H9 (cell line): ENCODE data around the gene OPN5. TPM values are rescaled to one million over a fixed set of nuclear protein-coding genes. Genes with fewer than 3 reads are reported as not detected.

Experiments used
- DNase-seq: peaks from one replicate; pipeline ENCODE4 v3.0.0-alpha.2; 2017
- H2AFZ ChIP-seq: one replicate; pipeline ENCODE4 v1.6.1; 2013; ENCODE audit warnings: mild to moderate bottlenecking, low read length, control low read depth, moderate library complexity
- H2AK5ac ChIP-seq: 2 replicates; pipeline ENCODE4 v1.6.1; 2013; ENCODE audit warnings: low read length, control low read depth, mixed read lengths; ENCODE audit not compliant: insufficient read length
- H2BK120ac ChIP-seq: one replicate; pipeline ENCODE4 v1.6.1; 2013; ENCODE audit warnings: low read depth, mild to moderate bottlenecking, low read length, control low read depth, inconsistent platforms; ENCODE audit not compliant: poor library complexity, severe bottlenecking
- H2BK12ac ChIP-seq: 2 replicates; pipeline ENCODE4 v1.6.1; 2013; ENCODE audit warnings: low read length, control low read depth, mixed read lengths, low read depth; ENCODE audit not compliant: insufficient read length
- H2BK15ac ChIP-seq: 2 replicates; pipeline ENCODE4 v1.6.1; 2013; ENCODE audit warnings: low read depth, low read length, control low read depth
- H2BK20ac ChIP-seq: one replicate; pipeline ENCODE4 v1.6.1; 2013; ENCODE audit warnings: low read depth, mild to moderate bottlenecking, low read length, control low read depth, inconsistent platforms; ENCODE audit not compliant: poor library complexity, severe bottlenecking
- H2BK5ac ChIP-seq: 2 replicates; pipeline ENCODE4 v1.6.1; 2013; ENCODE audit warnings: low read length, control low read depth, mixed read lengths; ENCODE audit not compliant: insufficient read length
- H3K14ac ChIP-seq: 2 replicates; pipeline ENCODE4 v1.6.1; 2013; ENCODE audit warnings: low read length, control low read depth; ENCODE audit not compliant: insufficient read depth
- H3K18ac ChIP-seq: 2 replicates; pipeline ENCODE4 v1.6.1; 2013; ENCODE audit warnings: low read depth, mild to moderate bottlenecking, mixed read lengths, low read length, control low read depth; ENCODE audit not compliant: insufficient read length
- H3K23ac ChIP-seq: 2 replicates; pipeline ENCODE4 v1.6.1; 2013; ENCODE audit warnings: low read length, control low read depth, mixed read lengths, low read depth; ENCODE audit not compliant: insufficient read length
- H3K23me2 ChIP-seq: 2 replicates; pipeline ENCODE4 v1.6.1; 2013; ENCODE audit warnings: low read depth, mild to moderate bottlenecking, mixed read lengths, low read length, control low read depth; ENCODE audit not compliant: insufficient read length, poor library complexity, severe bottlenecking
- H3K27ac ChIP-seq: 2 replicates; pipeline ENCODE4 v1.5.1; 2013; ENCODE audit warnings: low read length, control low read depth, mixed read lengths, low read depth; ENCODE audit not compliant: insufficient read length
- H3K27me3 ChIP-seq: 2 replicates; pipeline ENCODE4 v1.6.1; 2013; ENCODE audit warnings: low read length, control low read depth, inconsistent platforms; ENCODE audit not compliant: insufficient read depth
- H3K4ac ChIP-seq: 2 replicates; pipeline ENCODE4 v1.6.1; 2013; ENCODE audit warnings: low read depth, mild to moderate bottlenecking, control low read depth, inconsistent platforms, low read length, moderate library complexity
- H3K4me1 ChIP-seq: 2 replicates; pipeline ENCODE4 v1.6.1; 2013; ENCODE audit warnings: low read length, control low read depth, inconsistent platforms; ENCODE audit not compliant: insufficient read depth
- H3K4me2 ChIP-seq: 2 replicates; pipeline ENCODE4 v1.6.1; 2013; ENCODE audit warnings: low read length, control low read depth, mixed read lengths; ENCODE audit not compliant: insufficient read length, insufficient read depth
- H3K56ac ChIP-seq: 2 replicates; pipeline ENCODE4 v1.6.1; 2013; ENCODE audit warnings: low read depth, mild to moderate bottlenecking, mixed read lengths, low read length, control low read depth; ENCODE audit not compliant: insufficient read length
- H3K79me1 ChIP-seq: 2 replicates; pipeline ENCODE4 v1.6.1; 2013; ENCODE audit warnings: low read depth, mild to moderate bottlenecking, moderate library complexity, low read length, control low read depth, inconsistent platforms; ENCODE audit not compliant: insufficient read depth, poor library complexity, severe bottlenecking
- H3K79me2 ChIP-seq: 2 replicates; pipeline ENCODE4 v1.6.1; 2013; ENCODE audit warnings: low read length, control low read depth, inconsistent platforms; ENCODE audit not compliant: insufficient read depth
- H3K9ac ChIP-seq: 2 replicates; pipeline ENCODE4 v1.6.1; 2013; ENCODE audit warnings: low read length, control low read depth, mixed read lengths; ENCODE audit not compliant: insufficient read length; ENCODE audit errors: extremely low read depth
- H3K9me3 ChIP-seq: one replicate; pipeline ENCODE4 v1.6.1; 2013; ENCODE audit warnings: low read depth, low read length, inconsistent platforms; ENCODE audit not compliant: control insufficient read depth
- H3T11ph ChIP-seq: one replicate; pipeline ENCODE4 v1.6.1; 2013; ENCODE audit warnings: mild to moderate bottlenecking, low read length, control low read depth, inconsistent platforms
- H4K20me1 ChIP-seq: one replicate; pipeline ENCODE4 v1.6.1; 2013; ENCODE audit not compliant: control insufficient read depth, insufficient read length, insufficient read depth
- H4K5ac ChIP-seq: 2 replicates; pipeline ENCODE4 v1.6.1; 2013; ENCODE audit warnings: low read depth, mild to moderate bottlenecking, mixed read lengths, low read length, control low read depth; ENCODE audit not compliant: insufficient read length
- H4K8ac ChIP-seq: replicated peaks from 2 replicates; pipeline ENCODE4 v1.6.1; 2013; ENCODE audit warnings: low read length, control low read depth, mixed read lengths, low read depth; ENCODE audit not compliant: insufficient read length
- H4K91ac ChIP-seq: 2 replicates; pipeline ENCODE4 v1.6.1; 2013; ENCODE audit warnings: low read depth, mild to moderate bottlenecking, moderate library complexity, mixed read lengths, low read length, control low read depth; ENCODE audit not compliant: insufficient read length
- H3K27ac Mint-ChIP-seq, 3 experiments: 2 replicates in 2 of 3; 3 replicates in 1 of 3; pipeline ENCODE4 v1.8.0; 2020 to 2021; ENCODE audit warnings: mixed read lengths in 3 of 3, mild to moderate bottlenecking in 1 of 3, moderate library complexity in 1 of 3
- H3K27me3 Mint-ChIP-seq: 2 replicates; pipeline ENCODE4 v1.8.0; 2021; ENCODE audit warnings: low read depth, mild to moderate bottlenecking, moderate library complexity, mixed read lengths
- H3K36me3 Mint-ChIP-seq, 3 experiments: 2 replicates in 2 of 3; 3 replicates in 1 of 3; pipeline ENCODE4 v1.8.0; 2020 to 2021; ENCODE audit warnings: low read depth in 3 of 3, mixed read lengths in 3 of 3; ENCODE audit not compliant: insufficient read depth in 1 of 3
- H3K4me1 Mint-ChIP-seq, 2 experiments: 2 replicates each; pipeline ENCODE4 v1.8.0; 2020; ENCODE audit warnings: mixed read lengths in 2 of 2
- H3K4me3 Mint-ChIP-seq, 2 experiments: 2 replicates in 1 of 2; 3 replicates in 1 of 2; pipeline ENCODE4 v1.8.0; 2020 to 2021; ENCODE audit warnings: mild to moderate bottlenecking in 2 of 2, mixed read lengths in 2 of 2, moderate library complexity in 1 of 2
- H3K9me3 Mint-ChIP-seq, 2 experiments: 2 replicates in 1 of 2; 3 replicates in 1 of 2; pipeline ENCODE4 v1.8.0; 2020; ENCODE audit warnings: mild to moderate bottlenecking in 2 of 2, mixed read lengths in 2 of 2, moderate library complexity in 1 of 2
- CTCF ChIP-seq: fragments of 200-600 bp; sonication (generic); conservative IDR thresholded peaks from 3 replicates; pipeline ENCODE4 v1.8.0; 2021; ENCODE audit warnings: antibody characterized with exemption, mild to moderate bottlenecking
- WGBS: extraction: QIAGEN DNeasy Blood & Tissue Kit; methylation state at CpG from one replicate; pipeline ENCODE4 v1.1.7; 2013; ENCODE audit warnings: missing lambda C conversion rate, low lambda C conversion rate, mixed read lengths; ENCODE audit not compliant: insufficient read length; ENCODE audit errors: extremely low coverage; 5-methylcytosine and 5-hydroxymethylcytosine counted together
- total RNA-seq: library from RNA; stranded (reverse); gene quantifications from 2 replicates; pipeline ENCODE4 v1.2.1, GENCODE V29; 2021

The OPN5 gene
- total RNA-seq, 1 experiment from 2014 or later: not detected

- Histone ChIP-seq H3K4me2 (no peak overlapping the region), H3K4me1 (no peaks in the 10 kb centered on the region), H2BK5ac (no peak overlapping the region), H4K20me1 (no peaks in the 10 kb centered on the region), H2BK12ac (no peak overlapping the region), H4K5ac (no peak overlapping the region), H3K79me1 (no peaks in the 10 kb centered on the region), H3K79me2 (no peaks in the 10 kb centered on the region), H3K14ac (no peak overlapping the region), H2BK15ac (no peak overlapping the region), H3K27me3 (no peaks in the 10 kb centered on the region), H2AK5ac (no peak overlapping the region), H2AFZ (no peak overlapping the region), H3K27ac (no peak overlapping the region), H3K56ac (no peak overlapping the region), H3K9ac (no peak overlapping the region), H4K8ac (no peak overlapping the region), H4K91ac (no peak overlapping the region), H3K23ac (no peak overlapping the region), H3K9me3 (no peaks in the 10 kb centered on the region), H3T11ph (no peak overlapping the region), H2BK20ac (no peak overlapping the region), H2BK120ac (no peak overlapping the region), H3K4ac (no peak overlapping the region), H3K23me2 (no peaks in the 10 kb centered on the region), H3K18ac (no peak overlapping the region)
- no CpG with 5 or more reads among the region's 2 CpGs for WGBS
- H3K4me1 Mint-ChIP-seq: no peaks in the 10 kb centered on the region
- no peak for DNase-seq
- no peaks in the 10 kb centered on the region for H3K36me3 Mint-ChIP-seq
- H3K27me3 Mint-ChIP-seq: no peaks in the 10 kb centered on the region
- H3K4me3 Mint-ChIP-seq: no peak overlapping the region
- no peak overlapping the region for H3K27ac Mint-ChIP-seq
- no peaks in the 10 kb centered on the region; a peak in 1 of 5 replicates for H3K9me3 Mint-ChIP-seq
- TF ChIP-seq CTCF: no peak
Observed at GRCh38 chr6:47832386-47833100, 50.7 kb downstream of the OPN5 start.
